Measurements from ENCODE around the gene AUTS2. TPM values are rescaled to one million over a fixed set of nuclear protein-coding genes. Genes with fewer than 3 reads are reported as not detected.

AUTS2 gene
- total RNA-seq, 1 donor from 2014 or later = 53.0 TPM

DNA sequence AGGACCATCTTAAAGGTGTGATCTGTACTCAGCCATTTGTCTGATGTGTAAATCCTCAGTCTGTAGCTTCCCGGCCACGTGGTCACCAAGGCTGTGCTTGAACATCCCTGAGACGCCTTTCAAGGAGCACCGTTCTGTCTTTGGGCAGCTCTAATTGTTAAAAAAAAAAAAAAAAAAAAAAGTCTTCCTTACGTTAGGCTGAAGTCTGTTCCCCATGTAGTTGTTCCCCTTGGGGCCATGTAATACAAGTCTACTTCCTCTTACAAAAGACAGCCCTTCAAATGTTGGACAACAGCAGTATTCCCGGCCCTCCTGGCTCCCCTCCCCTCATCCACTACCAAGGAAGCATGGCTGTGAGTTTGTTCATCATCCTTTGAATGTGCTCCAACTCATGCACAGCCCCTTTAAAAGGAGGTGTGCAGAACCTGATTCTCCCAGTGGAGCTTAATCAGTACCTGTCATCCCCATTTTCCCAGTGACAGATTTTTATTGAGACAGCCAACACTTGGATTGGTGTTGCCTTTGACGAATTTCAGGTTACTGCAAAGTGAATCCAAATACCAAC is 1141.5 kb downstream of the AUTS2 start:
- Histone ChIP-seq H3K9me3 (no peaks in the 10 kb centered on the region), H3K36me3 (no peaks in the 10 kb centered on the region), H3K27ac (no peak overlapping the region), H3K4me1 (peaks cover 57% of the 10 kb centered on the region), H3K4me3 (no peak overlapping the region), H3K27me3 (no peaks in the 10 kb centered on the region)
- intact Hi-C loops (cut with DNase I) = no loop called here
- TF ChIP-seq, protein P1, sequence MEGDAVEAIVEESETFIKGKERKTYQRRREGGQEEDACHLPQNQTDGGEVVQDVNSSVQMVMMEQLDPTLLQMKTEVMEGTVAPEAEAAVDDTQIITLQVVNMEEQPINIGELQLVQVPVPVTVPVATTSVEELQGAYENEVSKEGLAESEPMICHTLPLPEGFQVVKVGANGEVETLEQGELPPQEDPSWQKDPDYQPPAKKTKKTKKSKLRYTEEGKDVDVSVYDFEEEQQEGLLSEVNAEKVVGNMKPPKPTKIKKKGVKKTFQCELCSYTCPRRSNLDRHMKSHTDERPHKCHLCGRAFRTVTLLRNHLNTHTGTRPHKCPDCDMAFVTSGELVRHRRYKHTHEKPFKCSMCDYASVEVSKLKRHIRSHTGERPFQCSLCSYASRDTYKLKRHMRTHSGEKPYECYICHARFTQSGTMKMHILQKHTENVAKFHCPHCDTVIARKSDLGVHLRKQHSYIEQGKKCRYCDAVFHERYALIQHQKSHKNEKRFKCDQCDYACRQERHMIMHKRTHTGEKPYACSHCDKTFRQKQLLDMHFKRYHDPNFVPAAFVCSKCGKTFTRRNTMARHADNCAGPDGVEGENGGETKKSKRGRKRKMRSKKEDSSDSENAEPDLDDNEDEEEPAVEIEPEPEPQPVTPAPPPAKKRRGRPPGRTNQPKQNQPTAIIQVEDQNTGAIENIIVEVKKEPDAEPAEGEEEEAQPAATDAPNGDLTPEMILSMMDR (IDR thresholded peaks at IDR 0.05) = no peak
- TF ChIP-seq POLR2A (IDR thresholded peaks at IDR 0.05) = no peak
- TF ChIP-seq POLR2AphosphoS5 (IDR thresholded peaks at IDR 0.05; ENCODE audit: insufficient read depth in 1 of 2, low read depth in 1 of 2) = no peak
- DNase-seq (ENCODE audit: extremely low spot score in 2 of 2) = no peak

DNA sequence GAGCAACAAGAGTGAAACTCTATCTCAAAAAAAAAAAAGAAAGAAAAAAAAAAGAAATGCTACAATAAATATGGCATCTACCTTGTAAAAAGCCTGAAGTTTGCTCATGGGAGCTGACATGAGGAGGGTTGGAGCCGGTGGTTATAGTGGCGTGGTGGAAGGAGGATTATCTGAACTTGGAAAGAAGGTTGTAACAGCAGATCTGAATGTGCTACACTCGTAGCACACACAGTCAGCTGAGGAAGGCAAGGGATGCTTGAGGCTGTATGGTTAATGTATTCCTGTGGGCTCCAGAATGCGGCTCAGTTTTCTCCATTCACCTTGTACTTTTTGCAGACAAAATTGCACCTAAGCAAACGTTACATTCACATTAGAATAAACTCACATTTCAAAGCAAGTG is 1143.4 kb downstream of the AUTS2 start:
- DNase-seq (ENCODE audit: extremely low spot score in 2 of 2) = no peak
- TF ChIP-seq, protein P1 (IDR thresholded peaks at IDR 0.05) = no peak
- TF ChIP-seq POLR2A (IDR thresholded peaks at IDR 0.05) (no peak), POLR2AphosphoS5 (IDR thresholded peaks at IDR 0.05; ENCODE audit: insufficient read depth in 1 of 2, low read depth in 1 of 2) (no peak)
- H3K9me3 ChIP-seq = no peaks in the 10 kb centered on the region
- intact Hi-C loops (cut with DNase I) = no loop called here
- H3K4me3 ChIP-seq = no peak overlapping the region
- H3K27ac ChIP-seq = no peak overlapping the region
- H3K27me3 ChIP-seq = no peaks in the 10 kb centered on the region
- H3K4me1 ChIP-seq = peaks cover 39% of the 10 kb centered on the region
- no peaks in the 10 kb centered on the region for H3K36me3 ChIP-seq

DNA sequence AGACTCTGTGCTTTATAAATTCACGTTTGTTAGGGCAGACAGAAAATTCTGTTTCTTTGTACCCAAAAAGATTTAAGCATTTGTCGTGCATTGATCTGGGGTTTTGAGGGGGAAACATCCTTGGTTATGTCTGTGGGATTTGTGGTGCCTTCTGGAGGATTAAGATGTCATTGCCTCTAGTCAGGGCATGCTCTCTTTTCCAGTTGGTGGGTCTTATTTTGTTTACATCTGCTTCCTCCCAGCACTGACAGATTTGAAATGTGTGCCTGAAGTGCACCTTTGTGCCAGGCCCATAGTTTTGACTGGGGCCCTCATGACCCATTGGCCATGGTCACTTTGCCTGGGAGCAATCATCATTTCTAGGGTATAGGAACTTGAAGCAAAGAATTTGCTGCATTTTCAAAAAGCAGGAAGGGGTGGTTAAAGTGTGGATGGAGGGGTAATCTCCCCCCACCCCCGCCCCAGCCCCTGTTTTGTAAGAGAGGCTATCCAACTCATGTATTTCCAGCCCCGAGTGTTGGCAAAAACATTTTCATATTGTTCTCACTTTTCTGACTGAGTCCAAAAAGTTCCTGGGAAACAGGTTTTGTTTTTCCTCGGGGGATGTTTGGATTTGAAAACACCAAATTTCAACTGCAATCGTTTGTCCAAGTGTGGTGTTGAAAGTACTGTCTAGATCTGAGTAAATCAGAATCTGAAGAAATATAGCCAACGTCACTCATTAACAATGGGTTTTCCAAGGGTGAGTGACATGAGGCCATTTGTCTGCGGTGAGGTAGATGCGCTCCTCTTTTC is 1145.5 kb downstream of the AUTS2 start:
- Histone ChIP-seq H3K27me3 (no peaks in the 10 kb centered on the region), H3K4me3 (no peak overlapping the region), H3K4me1 (peaks cover 24% of the 10 kb centered on the region), H3K9me3 (no peaks in the 10 kb centered on the region), H3K27ac (no peak overlapping the region), H3K36me3 (no peaks in the 10 kb centered on the region)
- no peak for DNase-seq (ENCODE audit: extremely low spot score in 2 of 2)
- intact Hi-C loops (cut with DNase I) = no loop called here
- no peak for TF ChIP-seq POLR2A (IDR thresholded peaks at IDR 0.05)
- TF ChIP-seq, protein P1 (IDR thresholded peaks at IDR 0.05) = no peak
- no peak for TF ChIP-seq POLR2AphosphoS5 (IDR thresholded peaks at IDR 0.05; ENCODE audit: insufficient read depth in 1 of 2, low read depth in 1 of 2)

DNA sequence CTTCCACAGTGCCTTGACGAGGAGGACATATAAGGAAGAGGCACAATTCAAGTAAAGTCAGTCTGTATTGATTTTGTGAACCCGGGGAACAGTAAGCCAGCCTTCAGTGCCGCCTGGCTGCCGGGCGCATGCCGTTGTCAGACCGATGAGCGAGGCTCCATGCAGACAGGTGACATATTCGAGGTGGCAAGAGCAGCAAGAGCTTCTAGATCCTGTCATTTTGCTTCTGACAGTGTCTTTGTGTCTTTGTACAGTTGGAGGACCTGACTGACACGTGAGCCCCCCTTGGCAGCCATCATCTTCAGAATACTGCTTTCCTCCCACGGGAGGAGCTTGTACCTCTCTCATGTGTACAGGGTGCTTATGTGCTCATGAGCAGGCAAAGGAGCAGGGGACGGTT is 1146.2 kb downstream of the AUTS2 start:
- Histone ChIP-seq H3K27ac (no peak overlapping the region), H3K4me1 (peaks cover 20% of the 10 kb centered on the region)

More for the DNA sequence above, 1146.2 kb downstream of the AUTS2 start:
- Histone ChIP-seq H3K36me3 (no peaks in the 10 kb centered on the region), H3K9me3 (no peaks in the 10 kb centered on the region), H3K27me3 (no peaks in the 10 kb centered on the region), H3K4me3 (no peak overlapping the region)
- intact Hi-C loops (cut with DNase I) = no loop called here
- DNase-seq (ENCODE audit: extremely low spot score in 2 of 2) = no peak
- TF ChIP-seq, protein P1 (IDR thresholded peaks at IDR 0.05) = no peak

All from vagina (tissue), 2 donors.